HL-60 (cell line): ENCODE results near the gene RPRML.

ENCODE experiments used
- POLR2AphosphoS5 ChIP-seq: IDR thresholded peaks from 2 replicates; pipeline ENCODE4 v1.6.1; 2012; ENCODE audit warnings: low read depth
- TF ChIP-seq, protein P1 (sequence below): IDR thresholded peaks from one replicate; pipeline ENCODE4 v1.5.1; 2011; ENCODE audit warnings: low read length, control low read depth, inconsistent platforms; ENCODE audit not compliant: insufficient read depth

DNA sequence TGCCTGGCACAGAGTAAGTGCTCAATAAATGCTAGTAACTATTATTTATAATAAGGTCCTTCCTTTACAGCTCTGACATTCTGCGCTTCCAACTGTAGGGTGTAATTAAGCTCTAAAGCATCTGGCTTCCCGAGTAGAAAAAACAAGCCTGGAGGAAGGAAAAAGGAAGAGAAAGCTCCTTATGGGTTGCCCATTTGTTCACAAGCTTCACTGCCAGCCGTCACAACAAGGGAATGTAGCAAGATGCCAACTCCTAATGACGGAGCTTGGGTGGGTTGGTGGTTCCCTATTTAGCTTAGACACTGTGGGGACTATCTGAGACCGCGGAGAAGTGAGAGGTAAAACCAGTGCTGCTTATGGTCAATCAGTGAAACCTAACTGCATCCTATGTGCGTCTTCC is 7.3 kb upstream of the RPRML start:
- TF ChIP-seq, protein P1, sequence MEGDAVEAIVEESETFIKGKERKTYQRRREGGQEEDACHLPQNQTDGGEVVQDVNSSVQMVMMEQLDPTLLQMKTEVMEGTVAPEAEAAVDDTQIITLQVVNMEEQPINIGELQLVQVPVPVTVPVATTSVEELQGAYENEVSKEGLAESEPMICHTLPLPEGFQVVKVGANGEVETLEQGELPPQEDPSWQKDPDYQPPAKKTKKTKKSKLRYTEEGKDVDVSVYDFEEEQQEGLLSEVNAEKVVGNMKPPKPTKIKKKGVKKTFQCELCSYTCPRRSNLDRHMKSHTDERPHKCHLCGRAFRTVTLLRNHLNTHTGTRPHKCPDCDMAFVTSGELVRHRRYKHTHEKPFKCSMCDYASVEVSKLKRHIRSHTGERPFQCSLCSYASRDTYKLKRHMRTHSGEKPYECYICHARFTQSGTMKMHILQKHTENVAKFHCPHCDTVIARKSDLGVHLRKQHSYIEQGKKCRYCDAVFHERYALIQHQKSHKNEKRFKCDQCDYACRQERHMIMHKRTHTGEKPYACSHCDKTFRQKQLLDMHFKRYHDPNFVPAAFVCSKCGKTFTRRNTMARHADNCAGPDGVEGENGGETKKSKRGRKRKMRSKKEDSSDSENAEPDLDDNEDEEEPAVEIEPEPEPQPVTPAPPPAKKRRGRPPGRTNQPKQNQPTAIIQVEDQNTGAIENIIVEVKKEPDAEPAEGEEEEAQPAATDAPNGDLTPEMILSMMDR = no peak
- TF ChIP-seq POLR2AphosphoS5 = no peak
